ENCODE measurements around the gene ADGRF1.

GRCh38 chr6:46948699-46949098, 93.4 kb downstream of the ADGRF1 start:
- TF ChIP-seq EZH2phosphoT487 (IDR thresholded peaks at IDR 0.05; ENCODE audit: low read depth) (no peak), CTCF (IDR thresholded peaks at IDR 0.05; ENCODE audit: low read depth, low read length) (no peak)

Data from OCI-LY3 (cell line).